ENCODE data around the gene ZNF124. TPM values are rescaled to one million over a fixed set of nuclear protein-coding genes. Genes with fewer than 3 reads are reported as not detected.

The ZNF124 gene
- total RNA-seq, 1 experiment from 2014 or later: 16.3 TPM

GRCh38 chr1:247164694-247165093 is 7.1 kb downstream of the ZNF124 start:
- CTCF ChIA-PET: no interaction called here
- no peak overlapping the region for H3K4me2 ChIP-seq (ENCODE audit: low read length)
- intact Hi-C loops (cut with micrococcal nuclease): no loop called here
- H2AFZ ChIP-seq (ENCODE audit: low read depth, low read length, poor library complexity, severe bottlenecking): no peak overlapping the region
- DNase-seq (ENCODE audit: low read depth, low spot score): no peak
- H3K79me2 ChIP-seq (ENCODE audit: insufficient read depth, low read length): peaks cover 97% of the 10 kb centered on the region
- H3K9ac ChIP-seq (ENCODE audit: low read length): no peak overlapping the region
- H3K9me3 ChIP-seq (ENCODE audit: control insufficient read depth in 1 of 2, insufficient read depth in 1 of 2, low read depth in 1 of 2, low read length in 2 of 2): peaks cover 32 to 38% of the 10 kb centered on the region in 2 experiments
- no peak overlapping the region for H3K27ac ChIP-seq (ENCODE audit: low read depth, low read length)
- H3K9me2 ChIP-seq (ENCODE audit: insufficient read depth): no peaks in the 10 kb centered on the region
- no peaks in the 10 kb centered on the region for H4K20me1 ChIP-seq (ENCODE audit: insufficient read depth)
- no TSS peak for BruUV-seq (replicated peaks)
- POLR2A ChIA-PET: no interaction called here
- H3K27me3 ChIP-seq (ENCODE audit: insufficient read depth, low read length): no peaks in the 10 kb centered on the region
- RAD21 ChIA-PET (ENCODE audit: low non-redundant PET in 1 of 2, low total read pairs in 2 of 2, uncharacterized antibody in 2 of 2, unreplicated experiment in 2 of 2): no interaction called here
- TF ChIP-seq FOSL1 (IDR thresholded peaks at IDR 0.05; ENCODE audit: low read depth) (no peak), ZBTB33 (IDR thresholded peaks at IDR 0.05; ENCODE audit: extremely low read depth, insufficient replicate concordance, low read length) (no peak), CBX3 (IDR thresholded peaks at IDR 0.05; ENCODE audit: low read depth) (no peak), ATF3 (IDR thresholded peaks at IDR 0.05) (no peak), CTCF (IDR thresholded peaks at IDR 0.05 in 2 of 3, conservative IDR thresholded peaks at IDR 0.05 in 1 of 3; ENCODE audit: borderline replicate concordance in 1 of 3, insufficient read depth in 1 of 3, low read depth in 2 of 3, low read length in 2 of 3) (no peak), JUND (IDR thresholded peaks at IDR 0.05) (no peak), SP1 (IDR thresholded peaks at IDR 0.05; ENCODE audit: low read depth) (no peak), RAD21 (IDR thresholded peaks at IDR 0.05; ENCODE audit: low read depth) (no peak), EZH2 (IDR thresholded peaks at IDR 0.05) (no peak)
- ATAC-seq: no peak
- H3K36me3 ChIP-seq (ENCODE audit: control insufficient read depth in 1 of 2, insufficient read depth in 2 of 2, low read length in 2 of 2): peaks cover 0 to 26% of the 10 kb centered on the region in 2 experiments; a peak in 2 of 4 replicates
- H3K4me1 ChIP-seq (ENCODE audit: control insufficient read depth in 1 of 2, insufficient read depth in 2 of 2, low read length in 2 of 2): no peaks in the 10 kb centered on the region
- H3K4me3 ChIP-seq (replicated peaks in 1 of 2; ENCODE audit: low read depth in 1 of 2, low read length in 2 of 2): no peak overlapping the region
